Activated CD4-positive, alpha-beta T cell treated with anti-CD3 and anti-CD28 coated beads, Interleukin-2, amount 50 U/mL, for 1 hour (primary cell): Measurements from ENCODE around the gene LRFN2.

Experiments used
- DNase-seq: peaks from one replicate; pipeline ENCODE4 v3.0.0-alpha.2; 2020

The LRFN2 gene

GRCh38 chr6:40359808-40360207 lies 227.4 kb downstream of the LRFN2 start:
- DNase-seq = no peak

GRCh38 chr6:40358473-40359460 lies 228.4 kb downstream of the LRFN2 start:
- no peak for DNase-seq

- DNase-seq = no peak
Observed at GRCh38 chr6:40356242-40356910, 230.8 kb downstream of the LRFN2 start.

GRCh38 chr6:40355532-40355931 lies 231.6 kb downstream of the LRFN2 start:
- no peak for DNase-seq

GRCh38 chr6:40355066-40355465 lies 232.1 kb downstream of the LRFN2 start:
- no peak for DNase-seq

GRCh38 chr6:40353967-40354452 lies 233.2 kb downstream of the LRFN2 start:
- no peak for DNase-seq

GRCh38 chr6:40353197-40353966 lies 233.8 kb downstream of the LRFN2 start:
- DNase-seq = no peak

GRCh38 chr6:40352527-40353170 lies 234.5 kb downstream of the LRFN2 start:
- DNase-seq = no peak

GRCh38 chr6:40352006-40352405 lies 235.2 kb downstream of the LRFN2 start:
- DNase-seq = no peak

- DNase-seq = no peak
Observed at GRCh38 chr6:40350747-40351217, 236.4 kb downstream of the LRFN2 start.

GRCh38 chr6:40349901-40350746 lies 237.0 kb downstream of the LRFN2 start:
- DNase-seq = no peak

- DNase-seq = no peak
Observed at GRCh38 chr6:40349123-40349900, 237.9 kb downstream of the LRFN2 start.

- DNase-seq = no peak
Observed at GRCh38 chr6:40348591-40348990, 238.6 kb downstream of the LRFN2 start.

- no peak for DNase-seq
Observed at GRCh38 chr6:40347571-40348011, 239.6 kb downstream of the LRFN2 start.

- no peak for DNase-seq
Observed at GRCh38 chr6:40346246-40346645, 240.9 kb downstream of the LRFN2 start.

GRCh38 chr6:40344566-40345167 lies 242.5 kb downstream of the LRFN2 start:
- DNase-seq = no peak

- no peak for DNase-seq
Observed at GRCh38 chr6:40343877-40344565, 243.1 kb downstream of the LRFN2 start.

- DNase-seq = no peak
Observed at GRCh38 chr6:40343318-40343876, 243.8 kb downstream of the LRFN2 start.

- no peak for DNase-seq
Observed at GRCh38 chr6:40342723-40343122, 244.4 kb downstream of the LRFN2 start.
